Activated CD4-positive, alpha-beta memory T cell treated with anti-CD3 and anti-CD28 coated beads, Interleukin-2, amount 10 ng/mL, durations not matched to agents 7 days and 5 days (primary cell): ENCODE measurements around the gene PMPCA. TPM values are rescaled to one million over a fixed set of nuclear protein-coding genes. Genes with fewer than 3 reads are reported as not detected.
"Not testable (repeated sequence)": the region's sequence is repeated elsewhere in the genome, so short reads cannot be mapped to it uniquely, and the experiment has no call there.

ENCODE experiments used
- CTCF ChIA-PET: fragments of 350-600 bp; sonication (Branson Sonifier 250); formaldehyde crosslinking; loops from one replicate; lab custom pipeline; 2021; ENCODE audit warnings: antibody characterized with exemption, inconsistent platforms; lab: Charles Lee
- POLR2A ChIA-PET: fragments of 350-600 bp; sonication (Branson Sonifier 250); formaldehyde crosslinking; loops from one replicate; lab custom pipeline; 2021; ENCODE audit warnings: antibody characterized with exemption; lab: Charles Lee
- DNase-seq: peaks from one replicate; pipeline ENCODE4 v3.0.0-alpha.2; 2020
- H3K27ac Mint-ChIP-seq: one replicate; pipeline ENCODE4 v1.8.0; 2021; ENCODE audit warnings: mild to moderate bottlenecking, mixed read lengths
- H3K27me3 Mint-ChIP-seq: one replicate; pipeline ENCODE4 v1.8.0; 2021; ENCODE audit warnings: mixed read lengths
- H3K36me3 Mint-ChIP-seq: one replicate; pipeline ENCODE4 v1.8.0; 2021; ENCODE audit warnings: low read depth, mixed read lengths
- H3K4me1 Mint-ChIP-seq: one replicate; pipeline ENCODE4 v1.8.0; 2021; ENCODE audit warnings: mixed read lengths
- H3K4me3 Mint-ChIP-seq: one replicate; pipeline ENCODE4 v1.8.0; 2021; ENCODE audit warnings: mild to moderate bottlenecking, mixed read lengths
- H3K9me3 Mint-ChIP-seq: one replicate; pipeline ENCODE4 v1.8.0; 2021; ENCODE audit warnings: mixed read lengths
- total RNA-seq, 2 experiments: library from RNA; stranded (reverse); gene quantifications; one replicate each; pipeline ENCODE4 v1.2.3, GENCODE V29; 2021

Gene PMPCA
- total RNA-seq, 2 experiments from 2014 or later, result 56.6 to 62.2 TPM

- Mint-ChIP-seq H3K4me1 (no peaks in the 10 kb centered on the region), H3K36me3 (peaks cover 25% of the 10 kb centered on the region), H3K27me3 (no peaks in the 10 kb centered on the region), H3K27ac (no peak overlapping the region), H3K9me3 (no peaks in the 10 kb centered on the region), H3K4me3 (no peak overlapping the region)
- CTCF ChIA-PET, result no interaction called here
- POLR2A ChIA-PET, result interaction anchor here (0.9 to 1.4 kb wide), 5 partner anchors 10 to 62 kb away, joined by 3 to 5 read pairs (median 4); no protein-coding TSS in a partner anchor
- no peak for DNase-seq
Measured at GRCh38 chr9:136424750-136425362, 14.4 kb downstream of the PMPCA start.

GRCh38 chr9:136425367-136425766, 14.9 kb downstream of the PMPCA start:
- DNase-seq, H3K27ac Mint-ChIP-seq, H3K4me1 Mint-ChIP-seq, H3K4me3 Mint-ChIP-seq, H3K9me3 Mint-ChIP-seq, CTCF ChIA-PET, H3K27me3 Mint-ChIP-seq: not testable (repeated sequence)
- H3K36me3 Mint-ChIP-seq, result peaks cover 24% of the 10 kb centered on the region
- POLR2A ChIA-PET, result interaction anchor here (0.9 to 1.2 kb wide), 4 partner anchors 10 to 63 kb away, joined by 3 to 5 read pairs (median 4); no protein-coding TSS in a partner anchor

GRCh38 chr9:136426787-136427186, 16.3 kb downstream of the PMPCA start:
- H3K27ac Mint-ChIP-seq, result no peak overlapping the region
- DNase-seq, result no peak
- no peaks in the 10 kb centered on the region for H3K27me3 Mint-ChIP-seq
- POLR2A ChIA-PET, result no interaction called here
- H3K4me3 Mint-ChIP-seq, result no peak overlapping the region
- CTCF ChIA-PET, result no interaction called here
- H3K9me3 Mint-ChIP-seq, result no peaks in the 10 kb centered on the region
- peaks cover 20% of the 10 kb centered on the region for H3K36me3 Mint-ChIP-seq
- H3K4me1 Mint-ChIP-seq, result no peaks in the 10 kb centered on the region

GRCh38 chr9:136429075-136429628, 18.7 kb downstream of the PMPCA start:
- no peak overlapping the region for H3K27ac Mint-ChIP-seq
- DNase-seq, result no peak
- H3K27me3 Mint-ChIP-seq, result no peaks in the 10 kb centered on the region
- ChIA-PET CTCF (no interaction called here), POLR2A (no interaction called here)
- H3K4me1 Mint-ChIP-seq, result no peaks in the 10 kb centered on the region
- no peaks in the 10 kb centered on the region for H3K9me3 Mint-ChIP-seq
- no peak overlapping the region for H3K4me3 Mint-ChIP-seq
- H3K36me3 Mint-ChIP-seq, result peaks cover 16% of the 10 kb centered on the region

GRCh38 chr9:136429683-136430491, 19.4 kb downstream of the PMPCA start:
- Mint-ChIP-seq H3K4me3 (no peak overlapping the region), H3K4me1 (no peaks in the 10 kb centered on the region), H3K27ac (no peak overlapping the region), H3K36me3 (peaks cover 9% of the 10 kb centered on the region), H3K27me3 (no peaks in the 10 kb centered on the region), H3K9me3 (no peaks in the 10 kb centered on the region)
- DNase-seq, result no peak
- CTCF ChIA-PET, result no interaction called here
- POLR2A ChIA-PET, result no interaction called here

GRCh38 chr9:136430588-136431234, 20.3 kb downstream of the PMPCA start:
- peaks cover 3% of the 10 kb centered on the region for H3K36me3 Mint-ChIP-seq
- no peak overlapping the region for H3K27ac Mint-ChIP-seq
- ChIA-PET POLR2A (no interaction called here), CTCF (no interaction called here)
- H3K4me3 Mint-ChIP-seq, result no peak overlapping the region
- no peak for DNase-seq
- peaks cover under 1% of the 10 kb centered on the region for H3K4me1 Mint-ChIP-seq
- no peaks in the 10 kb centered on the region for H3K27me3 Mint-ChIP-seq
- no peaks in the 10 kb centered on the region for H3K9me3 Mint-ChIP-seq

- no peaks in the 10 kb centered on the region for H3K27me3 Mint-ChIP-seq
- H3K36me3 Mint-ChIP-seq, result peaks cover 7% of the 10 kb centered on the region
- CTCF ChIA-PET, result no interaction called here
- peaks cover 11% of the 10 kb centered on the region for H3K4me1 Mint-ChIP-seq
- H3K9me3 Mint-ChIP-seq, result no peaks in the 10 kb centered on the region
- no peak for DNase-seq
- POLR2A ChIA-PET, result no interaction called here
- no peak overlapping the region for H3K4me3 Mint-ChIP-seq
- no peak overlapping the region for H3K27ac Mint-ChIP-seq
Measured at GRCh38 chr9:136431782-136432350, 21.4 kb downstream of the PMPCA start.

- no peak overlapping the region for H3K4me3 Mint-ChIP-seq
- H3K4me1 Mint-ChIP-seq, result peaks cover 18% of the 10 kb centered on the region
- H3K27me3 Mint-ChIP-seq, result no peaks in the 10 kb centered on the region
- ChIA-PET CTCF (no interaction called here), POLR2A (no interaction called here)
- no peaks in the 10 kb centered on the region for H3K9me3 Mint-ChIP-seq
- no peak overlapping the region for H3K27ac Mint-ChIP-seq
- DNase-seq, result no peak
- H3K36me3 Mint-ChIP-seq, result peaks cover 8% of the 10 kb centered on the region
Measured at GRCh38 chr9:136432591-136432990, 22.1 kb downstream of the PMPCA start.

- POLR2A ChIA-PET, result no interaction called here
- no peaks in the 10 kb centered on the region for H3K9me3 Mint-ChIP-seq
- H3K27ac Mint-ChIP-seq, result no peak overlapping the region
- H3K4me1 Mint-ChIP-seq, result peaks cover 22% of the 10 kb centered on the region
- CTCF ChIA-PET, result no interaction called here
- peaks cover 10% of the 10 kb centered on the region for H3K36me3 Mint-ChIP-seq
- H3K27me3 Mint-ChIP-seq, result no peaks in the 10 kb centered on the region
- DNase-seq, result no peak
- H3K4me3 Mint-ChIP-seq, result no peak overlapping the region
Measured at GRCh38 chr9:136433043-136433715, 22.7 kb downstream of the PMPCA start.

GRCh38 chr9:136433849-136434579, 23.6 kb downstream of the PMPCA start:
- Mint-ChIP-seq H3K27ac (no peak overlapping the region), H3K36me3 (peaks cover 14% of the 10 kb centered on the region), H3K4me1 (peaks cover 25% of the 10 kb centered on the region), H3K27me3 (no peaks in the 10 kb centered on the region), H3K4me3 (no peak overlapping the region), H3K9me3 (no peaks in the 10 kb centered on the region)
- DNase-seq, result no peak
- ChIA-PET CTCF (no interaction called here), POLR2A (interaction anchor here (1.5 kb wide), 1 partner anchor 9 kb away, joined by 5 read pairs; no protein-coding TSS in a partner anchor)

- H3K4me1 Mint-ChIP-seq, result peaks cover 25% of the 10 kb centered on the region
- DNase-seq, result no peak
- ChIA-PET CTCF (no interaction called here), POLR2A (interaction anchor here (1.5 kb wide), 1 partner anchor 10 kb away, joined by 5 read pairs; no protein-coding TSS in a partner anchor)
- peaks cover 14% of the 10 kb centered on the region for H3K36me3 Mint-ChIP-seq
- H3K9me3 Mint-ChIP-seq, result no peaks in the 10 kb centered on the region
- H3K27ac Mint-ChIP-seq, result no peak overlapping the region
- no peak overlapping the region for H3K4me3 Mint-ChIP-seq
- no peaks in the 10 kb centered on the region for H3K27me3 Mint-ChIP-seq
Measured at GRCh38 chr9:136434580-136435169, 24.2 kb downstream of the PMPCA start.
